LNCAP (cell line): Measurements from ENCODE around the gene MAB21L4.
A peak's percentile ranks its signal among the peaks of the same experiment; 100 is the strongest.

Experiments
- CTCF ChIP-seq: fragments of 450-650 bp; IDR thresholded peaks from 2 replicates; pipeline ENCODE4 v1.5.1; 2017; ENCODE audit warnings: mild to moderate bottlenecking

MAB21L4 gene

GRCh38 chr2:240850026-240850425, 45.9 kb downstream of the MAB21L4 start:
- no peak for TF ChIP-seq CTCF

- TF ChIP-seq CTCF: no peak
Measured at GRCh38 chr2:240848900-240849680, 46.9 kb downstream of the MAB21L4 start.

- no peak for TF ChIP-seq CTCF
Measured at GRCh38 chr2:240847817-240848216, 48.1 kb downstream of the MAB21L4 start.

GRCh38 chr2:240846873-240847595, 48.9 kb downstream of the MAB21L4 start:
- TF ChIP-seq CTCF: no peak

GRCh38 chr2:240840435-240841060, 55.4 kb downstream of the MAB21L4 start:
- peak; percentile 51 for TF ChIP-seq CTCF

- TF ChIP-seq CTCF: no peak
Measured at GRCh38 chr2:240839152-240840143, 56.5 kb downstream of the MAB21L4 start.

GRCh38 chr2:240837621-240838020, 58.3 kb downstream of the MAB21L4 start:
- no peak for TF ChIP-seq CTCF
